Osteoblast (primary cell): Measurements from ENCODE around the gene ALPP. TPM values are rescaled to one million over a fixed set of nuclear protein-coding genes. Genes with fewer than 3 reads are reported as not detected.

ENCODE experiments used
- DNase-seq: peaks from one replicate; pipeline ENCODE4 v3.0.0; 2011; ENCODE audit warnings: low spot score, mixed read lengths; ENCODE audit not compliant: insufficient read length; ENCODE audit errors: missing footprints
- H2AFZ ChIP-seq: 2 replicates; pipeline ENCODE4 v1.6.0; 2011; ENCODE audit warnings: mild to moderate bottlenecking, low read length
- H3K27ac ChIP-seq: 2 replicates; pipeline ENCODE4 v1.5.1; 2011; ENCODE audit warnings: mild to moderate bottlenecking, low read depth, low read length, moderate library complexity
- H3K27me3 ChIP-seq: 2 replicates; pipeline ENCODE4 v1.6.0; 2012; ENCODE audit warnings: mild to moderate bottlenecking, control low read depth, inconsistent platforms, low read length, moderate library complexity; ENCODE audit not compliant: insufficient read depth
- H3K36me3 ChIP-seq: 2 replicates; pipeline ENCODE4 v1.5.1; 2011; ENCODE audit warnings: mild to moderate bottlenecking, low read length, control low read depth, moderate library complexity; ENCODE audit not compliant: insufficient read depth
- H3K4me1 ChIP-seq: 2 replicates; pipeline ENCODE4 v1.5.1; 2011; ENCODE audit warnings: mild to moderate bottlenecking, low read length, control low read depth, moderate library complexity; ENCODE audit not compliant: insufficient read depth
- H3K4me2 ChIP-seq: 2 replicates; pipeline ENCODE4 v1.6.0; 2011; ENCODE audit warnings: mild to moderate bottlenecking, low read length; ENCODE audit not compliant: insufficient read depth
- H3K4me3 ChIP-seq: fragments of 200-600 bp; sonication (generic); 3 replicates; pipeline ENCODE4 v1.5.1; 2012; ENCODE audit warnings: mild to moderate bottlenecking, low read length, inconsistent platforms; ENCODE audit not compliant: insufficient read depth
- H3K79me2 ChIP-seq: 2 replicates; pipeline ENCODE4 v1.6.0; 2012; ENCODE audit warnings: mild to moderate bottlenecking, low read length, control low read depth, inconsistent platforms; ENCODE audit not compliant: insufficient read depth
- H3K9me3 ChIP-seq: 2 replicates; pipeline ENCODE4 v1.5.1; 2011; ENCODE audit warnings: low read depth, low read length, control low read depth
- H4K20me1 ChIP-seq: 2 replicates; pipeline ENCODE4 v1.6.0; 2012; ENCODE audit warnings: mild to moderate bottlenecking, low read length, control low read depth; ENCODE audit not compliant: insufficient read depth
- total RNA-seq: library from RNA; depleted of rRNA; stranded (reverse); fragments of >200 nt; gene quantifications from 2 replicates; pipeline ENCODE4 v1.2.3, GENCODE V29; 2012
- TF ChIP-seq, protein P1 (sequence below): IDR thresholded peaks from 2 replicates; pipeline ENCODE4 v1.5.1; 2011; ENCODE audit warnings: mild to moderate bottlenecking, low read depth, low read length, moderate library complexity; ENCODE audit errors: extremely low read depth

ALPP gene
- total RNA-seq, 1 donor = not detected

DNA sequence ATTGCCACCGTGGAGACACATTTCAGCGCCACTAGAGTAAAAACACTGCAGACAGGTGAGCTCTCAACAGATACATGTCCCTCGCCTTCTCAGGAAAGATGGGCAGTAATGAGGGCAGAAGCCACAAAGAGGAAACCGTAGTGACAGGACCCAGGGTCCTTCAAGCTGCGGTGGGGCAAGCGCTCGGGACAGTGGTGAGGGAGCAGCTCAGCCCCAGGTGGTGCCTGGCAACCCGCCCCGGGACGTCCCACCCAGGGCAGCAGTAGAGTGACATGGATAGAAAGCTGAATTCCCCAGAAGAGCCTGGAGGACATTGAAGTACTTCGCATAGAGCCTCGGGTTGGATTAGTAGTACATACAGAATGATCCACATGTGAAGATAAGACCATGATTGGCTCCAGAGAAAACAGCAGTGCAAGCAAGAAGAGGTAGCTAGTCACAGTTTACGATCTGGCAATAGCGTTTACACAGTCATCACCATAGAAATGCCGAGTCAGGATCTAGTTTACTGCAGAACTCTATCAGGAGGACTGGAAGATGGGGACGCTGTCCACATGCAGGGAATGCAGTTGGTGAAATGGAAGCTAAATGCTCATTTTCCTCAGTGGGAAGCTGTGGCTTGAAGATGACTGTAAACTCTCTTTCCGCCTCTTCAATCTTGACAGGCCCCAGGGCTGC lies 37.4 kb upstream of the ALPP start:
- Histone ChIP-seq H3K79me2 (no peaks in the 10 kb centered on the region), H3K9me3 (no peaks in the 10 kb centered on the region), H3K36me3 (no peaks in the 10 kb centered on the region), H4K20me1 (no peaks in the 10 kb centered on the region), H3K4me3 (no peak overlapping the region), H3K4me1 (no peaks in the 10 kb centered on the region), H3K27me3 (peaks cover 6% of the 10 kb centered on the region), H3K27ac (no peak overlapping the region), H2AFZ (no peak overlapping the region), H3K4me2 (no peak overlapping the region)
- TF ChIP-seq, protein P1, sequence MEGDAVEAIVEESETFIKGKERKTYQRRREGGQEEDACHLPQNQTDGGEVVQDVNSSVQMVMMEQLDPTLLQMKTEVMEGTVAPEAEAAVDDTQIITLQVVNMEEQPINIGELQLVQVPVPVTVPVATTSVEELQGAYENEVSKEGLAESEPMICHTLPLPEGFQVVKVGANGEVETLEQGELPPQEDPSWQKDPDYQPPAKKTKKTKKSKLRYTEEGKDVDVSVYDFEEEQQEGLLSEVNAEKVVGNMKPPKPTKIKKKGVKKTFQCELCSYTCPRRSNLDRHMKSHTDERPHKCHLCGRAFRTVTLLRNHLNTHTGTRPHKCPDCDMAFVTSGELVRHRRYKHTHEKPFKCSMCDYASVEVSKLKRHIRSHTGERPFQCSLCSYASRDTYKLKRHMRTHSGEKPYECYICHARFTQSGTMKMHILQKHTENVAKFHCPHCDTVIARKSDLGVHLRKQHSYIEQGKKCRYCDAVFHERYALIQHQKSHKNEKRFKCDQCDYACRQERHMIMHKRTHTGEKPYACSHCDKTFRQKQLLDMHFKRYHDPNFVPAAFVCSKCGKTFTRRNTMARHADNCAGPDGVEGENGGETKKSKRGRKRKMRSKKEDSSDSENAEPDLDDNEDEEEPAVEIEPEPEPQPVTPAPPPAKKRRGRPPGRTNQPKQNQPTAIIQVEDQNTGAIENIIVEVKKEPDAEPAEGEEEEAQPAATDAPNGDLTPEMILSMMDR = no peak
- DNase-seq = no peak

DNA sequence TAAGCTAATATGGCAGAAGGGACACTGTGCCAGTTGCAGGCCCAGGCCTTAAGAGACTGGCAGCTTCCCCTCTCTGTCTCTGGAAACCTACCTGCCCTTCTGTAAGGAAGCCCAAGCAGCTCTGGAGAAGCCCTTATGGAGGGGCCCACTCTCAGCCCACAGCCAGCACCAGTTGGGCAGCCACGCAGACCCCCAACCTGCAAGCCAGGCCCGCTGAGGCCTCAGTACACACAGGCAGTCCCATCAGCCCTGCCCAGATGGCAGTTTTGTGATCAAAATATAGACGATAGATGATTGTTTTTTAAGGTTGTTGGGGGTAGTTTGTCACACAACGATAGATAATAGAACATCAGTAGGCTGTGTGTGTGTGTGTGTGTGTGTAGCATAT lies 36.8 kb upstream of the ALPP start:
- Histone ChIP-seq H4K20me1 (no peaks in the 10 kb centered on the region), H3K9me3 (no peaks in the 10 kb centered on the region), H3K4me3 (no peak overlapping the region), H3K79me2 (no peaks in the 10 kb centered on the region), H2AFZ (no peak overlapping the region), H3K27me3 (peaks cover 8% of the 10 kb centered on the region), H3K4me1 (no peaks in the 10 kb centered on the region), H3K36me3 (no peaks in the 10 kb centered on the region), H3K4me2 (no peak overlapping the region), H3K27ac (no peak overlapping the region)
- TF ChIP-seq, protein P1 = no peak
- no peak for DNase-seq

DNA sequence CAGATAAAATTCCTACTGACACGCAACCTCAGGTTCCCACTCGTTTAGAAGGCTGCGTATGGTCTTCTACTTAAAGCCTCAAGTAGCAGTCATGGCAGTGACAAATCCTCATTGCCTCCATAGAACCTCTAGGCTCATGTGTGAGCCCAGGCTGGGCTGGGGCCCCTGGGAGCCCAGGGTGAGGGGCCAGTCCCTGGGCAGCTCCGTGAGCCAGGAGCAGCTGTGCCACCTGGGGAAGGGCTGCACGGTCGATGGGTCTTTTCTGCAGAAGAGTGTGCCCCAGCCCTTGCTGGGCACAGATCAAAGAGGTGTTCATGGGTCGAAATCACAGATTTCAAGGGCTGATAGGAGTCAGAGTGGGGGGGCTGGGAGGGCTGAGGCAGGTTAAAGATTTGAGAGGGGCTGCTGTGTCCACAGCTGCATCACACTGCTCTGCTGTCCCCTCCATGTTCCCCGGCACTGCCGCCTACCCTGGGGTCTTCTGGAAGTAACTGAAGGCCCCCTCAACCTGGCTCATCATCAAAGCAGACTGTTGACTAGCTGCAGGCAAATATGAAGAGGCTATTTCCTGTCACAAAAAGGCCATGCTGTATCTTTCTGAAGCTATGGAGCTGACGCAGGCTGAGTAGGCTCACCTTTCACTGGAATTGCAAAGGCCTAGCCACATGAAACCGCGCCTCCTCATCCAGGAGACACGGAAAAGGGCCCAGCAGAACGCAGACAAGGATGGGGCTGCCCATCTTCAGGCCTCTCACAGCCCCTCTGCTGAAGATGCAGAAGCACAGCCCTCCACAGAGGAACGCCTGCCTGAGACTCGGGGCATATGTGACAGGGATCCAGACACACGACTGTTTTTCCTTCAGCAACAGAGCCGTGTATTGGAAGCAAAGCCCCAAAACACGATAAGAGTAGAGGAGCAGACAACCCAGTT lies 35.7 kb upstream of the ALPP start:
- no peaks in the 10 kb centered on the region for H3K36me3 ChIP-seq
- H2AFZ ChIP-seq = no peak overlapping the region
- DNase-seq = no peak
- H3K79me2 ChIP-seq = no peaks in the 10 kb centered on the region
- H4K20me1 ChIP-seq = no peaks in the 10 kb centered on the region
- peaks cover 10% of the 10 kb centered on the region for H3K27me3 ChIP-seq
- TF ChIP-seq, protein P1 = no peak
- H3K9me3 ChIP-seq = no peaks in the 10 kb centered on the region
- no peak overlapping the region for H3K4me3 ChIP-seq
- no peak overlapping the region for H3K27ac ChIP-seq
- no peaks in the 10 kb centered on the region for H3K4me1 ChIP-seq
- H3K4me2 ChIP-seq = no peak overlapping the region

GRCh38 chr2:232343821-232344220 lies 34.7 kb upstream of the ALPP start:
- Histone ChIP-seq H3K79me2 (no peaks in the 10 kb centered on the region), H3K4me3 (no peak overlapping the region), H3K27me3 (peaks cover 10% of the 10 kb centered on the region), H3K9me3 (no peaks in the 10 kb centered on the region), H2AFZ (no peak overlapping the region), H3K4me1 (no peaks in the 10 kb centered on the region), H3K4me2 (no peak overlapping the region), H4K20me1 (no peaks in the 10 kb centered on the region), H3K27ac (no peak overlapping the region), H3K36me3 (no peaks in the 10 kb centered on the region)
- TF ChIP-seq, protein P1 = no peak
- no peak for DNase-seq
